Transverse colon (tissue), 4 donors: Measurements from ENCODE around the gene MZB1. TPM values are rescaled to one million over a fixed set of nuclear protein-coding genes. Genes with fewer than 3 reads are reported as not detected.
A peak's percentile ranks its signal among the peaks of the same experiment; 100 is the strongest.

Experiments used
- DNase-seq: peaks from one replicate; pipeline ENCODE4 v3.0.0-alpha.2; 2019
- H3K27ac ChIP-seq, 4 donors: fragments of 200-600 bp; sonication (generic); 2 replicates each; pipeline ENCODE4 v1.5.1; 2016 to 2018; ENCODE audit warnings: inconsistent platforms in 4 of 4
- H3K27me3 ChIP-seq: fragments of 200-600 bp; sonication (generic); 2 replicates; pipeline ENCODE4 v1.5.1; 2017; ENCODE audit warnings: inconsistent platforms
- H3K36me3 ChIP-seq, 4 donors: fragments of 200-600 bp; sonication (generic); 2 replicates each; pipeline ENCODE4 v1.5.1; 2017 to 2019; ENCODE audit warnings: inconsistent platforms in 4 of 4
- H3K4me1 ChIP-seq, 4 donors: fragments of 200-600 bp; sonication (generic); 2 replicates each; pipeline ENCODE4 v1.5.1; 2017 to 2020; ENCODE audit warnings: inconsistent platforms in 4 of 4
- H3K4me3 ChIP-seq, 4 donors: fragments of 200-600 bp; sonication (generic); 1 replicate in 1 of 4; 2 replicates in 3 of 4; pipeline versions ENCODE4 v1.5.1 to v1.6.1; 2017 to 2019; ENCODE audit warnings: inconsistent platforms in 4 of 4
- H3K9me3 ChIP-seq, 2 donors: fragments of 200-600 bp; sonication (generic); 2 replicates each; pipeline ENCODE4 v1.5.1; 2017 to 2019; ENCODE audit warnings: inconsistent platforms in 2 of 2
- CTCF ChIP-seq, 5 experiments: fragments of 200-600 bp in 3 of 5; fragments of 450-650 bp in 2 of 5; sonication (generic) in 3 of 5; IDR thresholded peaks; 1 replicate in 2 of 5; 2 replicates in 3 of 5; pipeline ENCODE4 v1.5.1; 2016 to 2017; ENCODE audit warnings: antibody characterized with exemption in 5 of 5, inconsistent platforms in 3 of 5, mild to moderate bottlenecking in 2 of 5, moderate library complexity in 1 of 5
- EP300 ChIP-seq: sonication (generic); formaldehyde crosslinking; IDR thresholded peaks from one replicate; pipeline ENCODE4 v1.6.1; 2017; ENCODE audit warnings: antibody characterized with exemption, low read depth
- POLR2A ChIP-seq: fragments of 450-650 bp; IDR thresholded peaks from one replicate; pipeline ENCODE4 v1.6.1; 2016; ENCODE audit warnings: antibody characterized with exemption, mild to moderate bottlenecking, moderate library complexity
- POLR2AphosphoS5 ChIP-seq, 3 donors: sonication (generic); formaldehyde crosslinking; IDR thresholded peaks; one replicate each; pipeline ENCODE4 v1.6.1; 2016; ENCODE audit warnings: antibody characterized with exemption in 3 of 3
- WGBS, 2 donors: methylation state at CpG; one replicate each; pipeline ENCODE4 v1.1.5; 2018; ENCODE audit warnings: low coverage in 1 of 2; 5-methylcytosine and 5-hydroxymethylcytosine counted together
- in situ Hi-C, 4 donors: fragments of 200-750 bp; cut with MboI; loops; one replicate each; pipeline versions ENCODE4 v1.15.0 to v1.15.1; 2017; ENCODE audit warnings: low sequenced_read_pairs in 3 of 4, low pct_ligation_motif_present in 1 of 4, low pct_unique_long_range_greater_than_20kb in 1 of 4
- intact Hi-C: fragments of 100-400 bp; cut with DNase I; formaldehyde crosslinking; loops from one replicate; pipeline ENCODE4 v1.15.1; 2023; ENCODE audit warnings: low total_unique reads
- total RNA-seq, 4 donors: library from RNA; depleted of rRNA; stranded (reverse); fragments of >200 nt; gene quantifications; one replicate each; pipeline ENCODE4 v1.1.0, GENCODE V29; 2016

MZB1 gene
- total RNA-seq, 4 donors from 2014 or later = 4.0 to 39.2 TPM; not detected in 2

- Histone ChIP-seq H3K36me3 (no peaks in the 10 kb centered on the region), H3K9me3 (no peaks in the 10 kb centered on the region), H3K4me1 (peaks cover 11 to 57% (median 48%) of the 10 kb centered on the region in 4 donors), H3K27me3 (no peaks in the 10 kb centered on the region), H3K4me3 (no peak overlapping the region), H3K27ac (peak overlapping the region in 1 of 4 donors; percentile 68)
- 89% methylated on average over 5 of the region's 5 CpGs; no CpG with 5 or more reads in 1 of the 2 donors for WGBS, 2 donors
- DNase-seq = no peak
- intact Hi-C loops = no loop called here
- in situ Hi-C loops = no loop called here
- TF ChIP-seq POLR2AphosphoS5 (IDR thresholded peaks at IDR 0.05) (no peak), EP300 (no peak), POLR2A (no peak), CTCF (IDR thresholded peaks at IDR 0.05) (no peak)
Observed at GRCh38 chr5:139386050-139386438, 3.7 kb downstream of the MZB1 start.

- no peak for TF ChIP-seq EP300
- peak; percentile 10 to 57 (median 27) for TF ChIP-seq CTCF (IDR thresholded peaks at IDR 0.05)
- intact Hi-C loops (no loop called here), in situ Hi-C loops (no loop called here)
- WGBS, 2 donors = 30 to 38% methylated on average over 3 to 8 of the region's 8 CpGs
- H3K9me3 ChIP-seq = no peaks in the 10 kb centered on the region
- peak overlapping the region in 3 of 4 donors; percentile 24 to 42 (median 24) for H3K4me3 ChIP-seq
- DNase-seq = peak; percentile 51
- H3K36me3 ChIP-seq = no peaks in the 10 kb centered on the region
- no peaks in the 10 kb centered on the region for H3K27me3 ChIP-seq
- H3K4me1 ChIP-seq = peaks cover 11 to 53% (median 48%) of the 10 kb centered on the region in 4 donors
- H3K27ac ChIP-seq = peak overlapping the region; percentile 57 to 79 (median 66)
Observed at GRCh38 chr5:139385061-139386049, 4.4 kb downstream of the MZB1 start.

GRCh38 chr5:139384591-139385051 is 5.1 kb downstream of the MZB1 start:
- no peak for DNase-seq
- H3K27ac ChIP-seq = peak overlapping the region; percentile 57 to 79 (median 66)
- H3K4me3 ChIP-seq = peak overlapping the region in 3 of 4 donors; percentile 24 to 42 (median 24)
- TF ChIP-seq CTCF (IDR thresholded peaks at IDR 0.05) (no peak), EP300 (no peak)
- 74 to 76% methylated on average over 3 to 9 of the region's 9 CpGs for WGBS, 2 donors
- no peaks in the 10 kb centered on the region for H3K9me3 ChIP-seq
- no peaks in the 10 kb centered on the region for H3K27me3 ChIP-seq
- intact Hi-C loops (no loop called here), in situ Hi-C loops (no loop called here)
- peaks cover 11 to 53% (median 48%) of the 10 kb centered on the region in 4 donors for H3K4me1 ChIP-seq
- no peaks in the 10 kb centered on the region for H3K36me3 ChIP-seq

GRCh38 chr5:139383993-139384590 is 5.6 kb downstream of the MZB1 start:
- no peaks in the 10 kb centered on the region for H3K36me3 ChIP-seq
- no peak for DNase-seq
- peak overlapping the region in 3 of 4 donors; percentile 45 to 79 (median 68) for H3K27ac ChIP-seq
- H3K4me3 ChIP-seq = no peak overlapping the region
- peaks cover 11 to 52% (median 46%) of the 10 kb centered on the region in 4 donors for H3K4me1 ChIP-seq
- no peak for TF ChIP-seq EP300
- TF ChIP-seq POLR2A = no peak
- no peak for TF ChIP-seq CTCF (IDR thresholded peaks at IDR 0.05)
- no peak for TF ChIP-seq POLR2AphosphoS5 (IDR thresholded peaks at IDR 0.05)
- 30 to 79% methylated on average over 2 to 7 of the region's 7 CpGs for WGBS, 2 donors
- no peaks in the 10 kb centered on the region for H3K27me3 ChIP-seq
- in situ Hi-C loops (no loop called here), intact Hi-C loops (no loop called here)
- no peaks in the 10 kb centered on the region for H3K9me3 ChIP-seq
